GM19455 (cell line): ENCODE data around the gene SYNGR3.
"Not testable (repeated sequence)": the region's sequence is repeated elsewhere in the genome, so short reads cannot be mapped to it uniquely, and the experiment has no call there.

Source experiments
- ATAC-seq: cut with Tn5 transposase; IDR thresholded peaks from one replicate; pipeline ENCODE4 v1.9.1; 2021; ENCODE audit not compliant: unreplicated experiment

SYNGR3 gene

GRCh38 chr16:1959269-1960039, 30.3 kb upstream of the SYNGR3 start, which contains the start of gene NDUFB10:
Gene NDUFB10 (plus strand): TSS chr16:1959538. CDS start chr16:1959625, 87 bp downstream.
- peak; percentile 68 for ATAC-seq

GRCh38 chr16:1960665-1961630, 28.8 kb upstream of the SYNGR3 start:
- ATAC-seq, result no peak

- no peak for ATAC-seq
These were observed 28.1 kb upstream of the SYNGR3 start for GRCh38 chr16:1961651-1962067.

- ATAC-seq, result not testable (repeated sequence)
These were observed 27.3 kb upstream of the SYNGR3 start for GRCh38 chr16:1962161-1963153.

- peak; percentile 3 for ATAC-seq
These were observed 25.8 kb upstream of the SYNGR3 start for GRCh38 chr16:1963806-1964505.

GRCh38 chr16:1964506-1965395, 25.0 kb upstream of the SYNGR3 start, which contains the start of gene RPS2:
Gene RPS2 (minus strand): TSS chr16:1964826. CDS start chr16:1964625, 201 bp downstream.
- ATAC-seq, result peak; percentile 68

GRCh38 chr16:1965396-1966001, 24.3 kb upstream of the SYNGR3 start:
- no peak for ATAC-seq

GRCh38 chr16:1966460-1966859, 23.3 kb upstream of the SYNGR3 start, which contains the start of gene RNF151:
Gene RNF151 (plus strand): TSS chr16:1966856. CDS start chr16:1966882, 26 bp downstream.
- ATAC-seq, result no peak

GRCh38 chr16:1968146-1968953, 21.4 kb upstream of the SYNGR3 start:
- no peak for ATAC-seq

GRCh38 chr16:1971796-1972489, 17.8 kb upstream of the SYNGR3 start, which contains the start of gene TBL3:
Gene TBL3 (plus strand): TSS chr16:1972053. CDS start chr16:1972165, 112 bp downstream.
- ATAC-seq, result peak; percentile 74

- no peak for ATAC-seq
These were observed 17.3 kb upstream of the SYNGR3 start for GRCh38 chr16:1972490-1972877.

- ATAC-seq, result no peak
These were observed 16.2 kb upstream of the SYNGR3 start for GRCh38 chr16:1973461-1974156.

GRCh38 chr16:1974157-1975070, 15.4 kb upstream of the SYNGR3 start:
- no peak for ATAC-seq

- no peak for ATAC-seq
These were observed 14.1 kb upstream of the SYNGR3 start for GRCh38 chr16:1975432-1976215.
